Measurements from ENCODE around the gene BBS12.

DNA sequence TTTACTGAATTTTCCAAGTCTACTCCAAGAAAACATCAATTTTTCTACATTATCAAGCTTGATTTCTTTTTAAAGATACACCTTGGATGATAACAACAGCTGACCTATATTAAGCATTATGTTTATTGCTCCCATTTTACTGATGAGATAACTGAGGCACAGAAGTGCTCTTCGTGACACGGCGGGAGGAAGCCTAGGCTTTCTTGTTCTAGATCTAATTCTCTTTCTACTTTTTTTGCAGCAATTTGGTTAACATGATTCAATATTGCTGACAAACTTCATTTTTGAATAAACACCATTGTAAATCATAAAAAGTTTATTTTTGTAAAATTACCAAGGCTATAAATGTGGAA lies 33.8 kb downstream of the BBS12 start:
- TF ChIP-seq EGR1 (conservative IDR thresholded peaks at IDR 0.05) (no peak), ADNP (tag; IDR thresholded peaks at IDR 0.05) (peak; percentile 72), ZNF224 (CRISPR knock-in tag; IDR thresholded peaks at IDR 0.05) (no peak), POLR2A (conservative IDR thresholded peaks at IDR 0.05) (no peak), MEIS2 (IDR thresholded peaks at IDR 0.05; ENCODE audit: partially characterized antibody) (no peak), RBFOX2 (IDR thresholded peaks at IDR 0.05; ENCODE audit: low read depth, low read length) (no peak), KAT7 (CRISPR knock-in tag; IDR thresholded peaks at IDR 0.05; ENCODE audit: borderline replicate concordance) (no peak), FOXP1 (CRISPR knock-in tag; IDR thresholded peaks at IDR 0.05) (no peak)
- TF ChIP-seq, protein P1, sequence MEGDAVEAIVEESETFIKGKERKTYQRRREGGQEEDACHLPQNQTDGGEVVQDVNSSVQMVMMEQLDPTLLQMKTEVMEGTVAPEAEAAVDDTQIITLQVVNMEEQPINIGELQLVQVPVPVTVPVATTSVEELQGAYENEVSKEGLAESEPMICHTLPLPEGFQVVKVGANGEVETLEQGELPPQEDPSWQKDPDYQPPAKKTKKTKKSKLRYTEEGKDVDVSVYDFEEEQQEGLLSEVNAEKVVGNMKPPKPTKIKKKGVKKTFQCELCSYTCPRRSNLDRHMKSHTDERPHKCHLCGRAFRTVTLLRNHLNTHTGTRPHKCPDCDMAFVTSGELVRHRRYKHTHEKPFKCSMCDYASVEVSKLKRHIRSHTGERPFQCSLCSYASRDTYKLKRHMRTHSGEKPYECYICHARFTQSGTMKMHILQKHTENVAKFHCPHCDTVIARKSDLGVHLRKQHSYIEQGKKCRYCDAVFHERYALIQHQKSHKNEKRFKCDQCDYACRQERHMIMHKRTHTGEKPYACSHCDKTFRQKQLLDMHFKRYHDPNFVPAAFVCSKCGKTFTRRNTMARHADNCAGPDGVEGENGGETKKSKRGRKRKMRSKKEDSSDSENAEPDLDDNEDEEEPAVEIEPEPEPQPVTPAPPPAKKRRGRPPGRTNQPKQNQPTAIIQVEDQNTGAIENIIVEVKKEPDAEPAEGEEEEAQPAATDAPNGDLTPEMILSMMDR (IDR thresholded peaks at IDR 0.05 in 2 of 3, conservative IDR thresholded peaks at IDR 0.05 in 1 of 3; ENCODE audit: insufficient read depth in 2 of 3, low read depth in 1 of 3, low read length in 3 of 3): no peak

Data from K562 (cell line).